Suprapubic skin (tissue), 3 donors: ENCODE data around the gene CEBPE.

Experiments used
- EP300 ChIP-seq: sonication (generic); formaldehyde crosslinking; IDR thresholded peaks from one replicate; pipeline ENCODE4 v1.6.1; 2017; ENCODE audit warnings: antibody characterized with exemption
- TF ChIP-seq, protein P1 (sequence below), 2 donors: fragments of 200-600 bp in 1 of 2; fragments of 450-650 bp in 1 of 2; sonication (generic) in 1 of 2; IDR thresholded peaks; one replicate each; pipeline ENCODE4 v1.5.1; 2016 to 2019; ENCODE audit warnings: antibody characterized with exemption in 2 of 2, mild to moderate bottlenecking in 1 of 2, moderate library complexity in 1 of 2

DNA sequence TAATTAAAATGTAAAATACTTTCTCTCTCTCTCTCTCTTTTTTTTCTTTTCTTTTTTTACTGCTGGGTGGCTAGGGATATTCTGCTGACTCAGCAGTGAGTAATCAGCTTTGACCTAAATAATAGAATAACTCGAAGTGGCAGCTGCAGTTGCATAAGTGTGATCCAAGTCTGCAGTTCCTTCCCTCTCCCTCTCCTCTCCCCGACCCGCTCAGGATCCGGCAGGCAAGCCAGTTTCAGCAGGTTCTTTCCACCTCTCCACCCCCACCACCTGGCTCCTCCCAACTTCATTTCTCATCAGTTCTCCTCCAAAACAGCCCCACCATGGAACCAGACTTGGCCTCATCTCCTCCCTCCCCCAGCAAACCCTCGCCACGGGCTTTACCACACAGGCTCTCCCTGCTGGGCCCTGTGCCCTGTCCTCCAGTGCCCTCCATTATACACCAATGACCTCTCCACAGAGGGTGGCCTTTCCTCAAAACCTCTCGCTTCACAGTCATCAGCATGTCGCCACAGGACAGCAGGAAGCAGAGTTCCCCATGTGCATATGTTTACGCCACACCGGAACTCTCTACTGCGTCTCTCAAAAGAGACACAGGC, 42.0 kb upstream of the CEBPE start:
- TF ChIP-seq EP300: no peak
- TF ChIP-seq, protein P1, sequence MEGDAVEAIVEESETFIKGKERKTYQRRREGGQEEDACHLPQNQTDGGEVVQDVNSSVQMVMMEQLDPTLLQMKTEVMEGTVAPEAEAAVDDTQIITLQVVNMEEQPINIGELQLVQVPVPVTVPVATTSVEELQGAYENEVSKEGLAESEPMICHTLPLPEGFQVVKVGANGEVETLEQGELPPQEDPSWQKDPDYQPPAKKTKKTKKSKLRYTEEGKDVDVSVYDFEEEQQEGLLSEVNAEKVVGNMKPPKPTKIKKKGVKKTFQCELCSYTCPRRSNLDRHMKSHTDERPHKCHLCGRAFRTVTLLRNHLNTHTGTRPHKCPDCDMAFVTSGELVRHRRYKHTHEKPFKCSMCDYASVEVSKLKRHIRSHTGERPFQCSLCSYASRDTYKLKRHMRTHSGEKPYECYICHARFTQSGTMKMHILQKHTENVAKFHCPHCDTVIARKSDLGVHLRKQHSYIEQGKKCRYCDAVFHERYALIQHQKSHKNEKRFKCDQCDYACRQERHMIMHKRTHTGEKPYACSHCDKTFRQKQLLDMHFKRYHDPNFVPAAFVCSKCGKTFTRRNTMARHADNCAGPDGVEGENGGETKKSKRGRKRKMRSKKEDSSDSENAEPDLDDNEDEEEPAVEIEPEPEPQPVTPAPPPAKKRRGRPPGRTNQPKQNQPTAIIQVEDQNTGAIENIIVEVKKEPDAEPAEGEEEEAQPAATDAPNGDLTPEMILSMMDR (IDR thresholded peaks at IDR 0.05): no peak
